ENCODE measurements around the gene PPP1R3F. TPM values are rescaled to one million over a fixed set of nuclear protein-coding genes. Genes with fewer than 3 reads are reported as not detected.

PPP1R3F gene
- total RNA-seq, 1 donor from 2014 or later: 7.9 TPM

GRCh38 chrX:49268702-49269009 is 937 bp upstream of the PPP1R3F start:
- Mint-ChIP-seq H3K27me3 (ENCODE audit: low read depth) (no peaks in the 10 kb centered on the region), H3K9me3 (no peaks in the 10 kb centered on the region), H3K4me3 (ENCODE audit: low read depth) (peak overlapping the region; percentile 87), H3K27ac (peak overlapping the region; percentile 98), H3K4me1 (ENCODE audit: low read depth) (peaks cover 43% of the 10 kb centered on the region), H3K36me3 (ENCODE audit: low read depth) (peaks cover 21% of the 10 kb centered on the region)
- no peak for DNase-seq (ENCODE audit: low spot score)
- intact Hi-C loops (cut with micrococcal nuclease): loop anchor here (2.0 to 10.0 kb wide), 4 partner anchors 34 to 554 kb away; partner anchors contain the start of genes CCDC22 and SYP

GRCh38 chrX:49269010-49269766 is 405 bp upstream of the PPP1R3F start:
- peaks cover 43% of the 10 kb centered on the region for H3K4me1 Mint-ChIP-seq (ENCODE audit: low read depth)
- no peaks in the 10 kb centered on the region for H3K9me3 Mint-ChIP-seq
- intact Hi-C loops (cut with micrococcal nuclease): loop anchor here (2.0 to 10.0 kb wide), 4 partner anchors 34 to 554 kb away; partner anchors contain the start of genes CCDC22 and SYP
- no peaks in the 10 kb centered on the region for H3K27me3 Mint-ChIP-seq (ENCODE audit: low read depth)
- peaks cover 26% of the 10 kb centered on the region for H3K36me3 Mint-ChIP-seq (ENCODE audit: low read depth)
- DNase-seq (ENCODE audit: low spot score): peak; percentile 92
- peak overlapping the region; percentile 87 for H3K4me3 Mint-ChIP-seq (ENCODE audit: low read depth)
- peak overlapping the region; percentile 98 for H3K27ac Mint-ChIP-seq

- Mint-ChIP-seq H3K9me3 (no peaks in the 10 kb centered on the region), H3K36me3 (ENCODE audit: low read depth) (peaks cover 38% of the 10 kb centered on the region), H3K27ac (peak overlapping the region; percentile 91), H3K4me3 (ENCODE audit: low read depth) (peak overlapping the region; percentile 82), H3K27me3 (ENCODE audit: low read depth) (no peaks in the 10 kb centered on the region), H3K4me1 (ENCODE audit: low read depth) (peaks cover 47% of the 10 kb centered on the region)
- intact Hi-C loops (cut with micrococcal nuclease): loop anchor here (5.0 kb wide), 1 partner anchor 333 kb away; no protein-coding TSS in a partner anchor
- DNase-seq (ENCODE audit: low spot score): no peak
These were observed 792 bp downstream of the PPP1R3F start for GRCh38 chrX:49270249-49270921.

GRCh38 chrX:49271341-49271740 is 1.7 kb downstream of the PPP1R3F start:
- H3K4me3 Mint-ChIP-seq (ENCODE audit: low read depth): peak overlapping the region; percentile 82
- H3K4me1 Mint-ChIP-seq (ENCODE audit: low read depth): peaks cover 56% of the 10 kb centered on the region
- H3K27me3 Mint-ChIP-seq (ENCODE audit: low read depth): no peaks in the 10 kb centered on the region
- no peaks in the 10 kb centered on the region for H3K9me3 Mint-ChIP-seq
- H3K36me3 Mint-ChIP-seq (ENCODE audit: low read depth): peaks cover 42% of the 10 kb centered on the region
- H3K27ac Mint-ChIP-seq: peak overlapping the region; percentile 91
- intact Hi-C loops (cut with micrococcal nuclease): loop anchor here (5.0 kb wide), 1 partner anchor 334 kb away; no protein-coding TSS in a partner anchor
- DNase-seq (ENCODE audit: low spot score): no peak

- H3K27ac Mint-ChIP-seq: peak overlapping the region; percentile 91
- H3K4me1 Mint-ChIP-seq (ENCODE audit: low read depth): peaks cover 62% of the 10 kb centered on the region
- peak overlapping the region; percentile 82 for H3K4me3 Mint-ChIP-seq (ENCODE audit: low read depth)
- intact Hi-C loops (cut with micrococcal nuclease): loop anchor here (5.0 kb wide), 1 partner anchor 335 kb away; no protein-coding TSS in a partner anchor
- no peaks in the 10 kb centered on the region for H3K9me3 Mint-ChIP-seq
- H3K27me3 Mint-ChIP-seq (ENCODE audit: low read depth): no peaks in the 10 kb centered on the region
- peaks cover 47% of the 10 kb centered on the region for H3K36me3 Mint-ChIP-seq (ENCODE audit: low read depth)
- no peak for DNase-seq (ENCODE audit: low spot score)
These were observed 2.8 kb downstream of the PPP1R3F start for GRCh38 chrX:49272421-49272820.

- intact Hi-C loops (cut with micrococcal nuclease): loop anchor here (1.0 to 5.0 kb wide), 2 partner anchors 11 to 336 kb away; no protein-coding TSS in a partner anchor
- H3K27ac Mint-ChIP-seq: peak overlapping the region; percentile 91
- H3K36me3 Mint-ChIP-seq (ENCODE audit: low read depth): peaks cover 53% of the 10 kb centered on the region
- DNase-seq (ENCODE audit: low spot score): peak; percentile 49
- no peaks in the 10 kb centered on the region for H3K9me3 Mint-ChIP-seq
- H3K4me3 Mint-ChIP-seq (ENCODE audit: low read depth): peak overlapping the region; percentile 82
- H3K4me1 Mint-ChIP-seq (ENCODE audit: low read depth): peaks cover 63% of the 10 kb centered on the region
- H3K27me3 Mint-ChIP-seq (ENCODE audit: low read depth): no peaks in the 10 kb centered on the region
These were observed 3.7 kb downstream of the PPP1R3F start for GRCh38 chrX:49273181-49273727.

- no peak for DNase-seq (ENCODE audit: low spot score)
- peaks cover 67% of the 10 kb centered on the region for H3K4me1 Mint-ChIP-seq (ENCODE audit: low read depth)
- H3K9me3 Mint-ChIP-seq: no peaks in the 10 kb centered on the region
- H3K36me3 Mint-ChIP-seq (ENCODE audit: low read depth): peaks cover 60% of the 10 kb centered on the region
- no peaks in the 10 kb centered on the region for H3K27me3 Mint-ChIP-seq (ENCODE audit: low read depth)
- H3K4me3 Mint-ChIP-seq (ENCODE audit: low read depth): no peak overlapping the region
- intact Hi-C loops (cut with micrococcal nuclease): no loop called here
- H3K27ac Mint-ChIP-seq: peak overlapping the region; percentile 96
These were observed 6.6 kb downstream of the PPP1R3F start for GRCh38 chrX:49276207-49276606.

- Mint-ChIP-seq H3K4me1 (ENCODE audit: low read depth) (peaks cover 63% of the 10 kb centered on the region), H3K27me3 (ENCODE audit: low read depth) (no peaks in the 10 kb centered on the region), H3K4me3 (ENCODE audit: low read depth) (peak overlapping the region; percentile 67), H3K36me3 (ENCODE audit: low read depth) (peaks cover 56% of the 10 kb centered on the region), H3K9me3 (no peaks in the 10 kb centered on the region), H3K27ac (peak overlapping the region; percentile 96)
- DNase-seq (ENCODE audit: low spot score): no peak
- intact Hi-C loops (cut with micrococcal nuclease): no loop called here
These were observed 7.3 kb downstream of the PPP1R3F start for GRCh38 chrX:49276671-49277534.

- no peaks in the 10 kb centered on the region for H3K9me3 Mint-ChIP-seq
- no peak for DNase-seq (ENCODE audit: low spot score)
- intact Hi-C loops (cut with micrococcal nuclease): no loop called here
- H3K36me3 Mint-ChIP-seq (ENCODE audit: low read depth): peaks cover 60% of the 10 kb centered on the region
- peak overlapping the region; percentile 96 for H3K27ac Mint-ChIP-seq
- H3K4me3 Mint-ChIP-seq (ENCODE audit: low read depth): peak overlapping the region; percentile 67
- H3K4me1 Mint-ChIP-seq (ENCODE audit: low read depth): peaks cover 68% of the 10 kb centered on the region
- no peaks in the 10 kb centered on the region for H3K27me3 Mint-ChIP-seq (ENCODE audit: low read depth)
These were observed 7.9 kb downstream of the PPP1R3F start for GRCh38 chrX:49277535-49277830.

GRCh38 chrX:49278081-49278480 is 8.5 kb downstream of the PPP1R3F start:
- H3K4me3 Mint-ChIP-seq (ENCODE audit: low read depth): peak overlapping the region; percentile 67
- peaks cover 62% of the 10 kb centered on the region for H3K36me3 Mint-ChIP-seq (ENCODE audit: low read depth)
- H3K9me3 Mint-ChIP-seq: no peaks in the 10 kb centered on the region
- H3K27ac Mint-ChIP-seq: peak overlapping the region; percentile 96
- H3K27me3 Mint-ChIP-seq (ENCODE audit: low read depth): no peaks in the 10 kb centered on the region
- H3K4me1 Mint-ChIP-seq (ENCODE audit: low read depth): peaks cover 64% of the 10 kb centered on the region
- no peak for DNase-seq (ENCODE audit: low spot score)
- intact Hi-C loops (cut with micrococcal nuclease): no loop called here

GRCh38 chrX:49282647-49283011 is 13.0 kb downstream of the PPP1R3F start:
- peaks cover 38% of the 10 kb centered on the region for H3K36me3 Mint-ChIP-seq (ENCODE audit: low read depth)
- H3K4me3 Mint-ChIP-seq (ENCODE audit: low read depth): no peak overlapping the region
- H3K27ac Mint-ChIP-seq: no peak overlapping the region
- H3K27me3 Mint-ChIP-seq (ENCODE audit: low read depth): no peaks in the 10 kb centered on the region
- no peak for DNase-seq (ENCODE audit: low spot score)
- intact Hi-C loops (cut with micrococcal nuclease): no loop called here
- H3K9me3 Mint-ChIP-seq: no peaks in the 10 kb centered on the region
- H3K4me1 Mint-ChIP-seq (ENCODE audit: low read depth): peaks cover 34% of the 10 kb centered on the region

- H3K4me3 Mint-ChIP-seq (ENCODE audit: low read depth): no peak overlapping the region
- no peaks in the 10 kb centered on the region for H3K27me3 Mint-ChIP-seq (ENCODE audit: low read depth)
- H3K4me1 Mint-ChIP-seq (ENCODE audit: low read depth): peaks cover 30% of the 10 kb centered on the region
- H3K9me3 Mint-ChIP-seq: no peaks in the 10 kb centered on the region
- DNase-seq (ENCODE audit: low spot score): no peak
- no peak overlapping the region for H3K27ac Mint-ChIP-seq
- intact Hi-C loops (cut with micrococcal nuclease): no loop called here
- H3K36me3 Mint-ChIP-seq (ENCODE audit: low read depth): peaks cover 33% of the 10 kb centered on the region
These were observed 14.6 kb downstream of the PPP1R3F start for GRCh38 chrX:49284212-49284611.
